Iris pigment epithelial cell (primary cell): ENCODE measurements around the gene ALS2.
"Not testable (repeated sequence)": the region's sequence is repeated elsewhere in the genome, so short reads cannot be mapped to it uniquely, and the experiment has no call there.

ENCODE experiments used
- DNase-seq: peaks from one replicate; pipeline ENCODE4 v3.0.0-alpha.2; 2011; ENCODE audit warnings: low read depth

ALS2 gene

GRCh38 chr2:201674794-201675193 lies 105.9 kb downstream of the ALS2 start:
- DNase-seq, result no peak

GRCh38 chr2:201674298-201674697 lies 106.4 kb downstream of the ALS2 start:
- no peak for DNase-seq

GRCh38 chr2:201673546-201673945 lies 107.2 kb downstream of the ALS2 start:
- no peak for DNase-seq

GRCh38 chr2:201671205-201671604 lies 109.5 kb downstream of the ALS2 start:
- not testable (repeated sequence) for DNase-seq

GRCh38 chr2:201669865-201670264 lies 110.9 kb downstream of the ALS2 start:
- DNase-seq, result no peak

- no peak for DNase-seq
Measured at GRCh38 chr2:201668402-201668910, 112.3 kb downstream of the ALS2 start.

- no peak for DNase-seq
Measured at GRCh38 chr2:201664334-201664733, 116.4 kb downstream of the ALS2 start.

GRCh38 chr2:201661366-201661765 lies 119.4 kb downstream of the ALS2 start:
- no peak for DNase-seq

- no peak for DNase-seq
Measured at GRCh38 chr2:201660293-201660895, 120.3 kb downstream of the ALS2 start.

- no peak for DNase-seq
Measured at GRCh38 chr2:201656740-201657139, 124.0 kb downstream of the ALS2 start.

- no peak for DNase-seq
Measured at GRCh38 chr2:201656102-201656501, 124.6 kb downstream of the ALS2 start.

GRCh38 chr2:201654616-201655384 lies 125.9 kb downstream of the ALS2 start:
- peak; percentile 72 for DNase-seq

- DNase-seq, result no peak
Measured at GRCh38 chr2:201653221-201653620, 127.5 kb downstream of the ALS2 start.
